ENCODE measurements around the gene SKIC2.

GRCh38 chr6:31927242-31927862 is 31.6 kb upstream of the SKIC2 start, which contains the start of gene C2:
- TF ChIP-seq EZH2 (IDR thresholded peaks at IDR 0.05; ENCODE audit: borderline replicate concordance, control insufficient read depth, low read depth, low read length) (no peak), POLR2A (IDR thresholded peaks at IDR 0.05; ENCODE audit: low read depth, low read length) (no peak), MXI1 (IDR thresholded peaks at IDR 0.05; ENCODE audit: low read depth, low read length) (no peak), JUNB (IDR thresholded peaks at IDR 0.05) (no peak), NR2C2 (IDR thresholded peaks at IDR 0.05; ENCODE audit: borderline replicate concordance, control insufficient read depth, insufficient read length, low read depth) (no peak), HCFC1 (IDR thresholded peaks at IDR 0.05; ENCODE audit: low read length) (no peak), CTCF (IDR thresholded peaks at IDR 0.05 in 2 of 3, conservative IDR thresholded peaks at IDR 0.05 in 1 of 3; ENCODE audit: control insufficient read depth in 2 of 3, extremely low read depth in 1 of 3, insufficient read depth in 1 of 3, low read depth in 3 of 3, low read length in 3 of 3) (no peak), SUPT20H (IDR thresholded peaks at IDR 0.05; ENCODE audit: borderline replicate concordance, control insufficient read depth, low read depth, low read length) (no peak), RAD21 (IDR thresholded peaks at IDR 0.05; ENCODE audit: insufficient read depth, low read depth, low read length) (no peak), SIN3A (IDR thresholded peaks at IDR 0.05; ENCODE audit: low read depth, low read length) (no peak)

Data from GM12878 (cell line).